Neural cell (in vitro differentiated cells): ENCODE measurements around the gene UCK1. TPM values are rescaled to one million over a fixed set of nuclear protein-coding genes. Genes with fewer than 3 reads are reported as not detected.

Source experiments
- H2AFZ ChIP-seq: fragments of 200-600, 300-800 bp; sonication (generic), shearing (Covaris generic); 2 replicates; pipeline ENCODE4 v1.6.0; 2014; ENCODE audit warnings: low read depth, mild to moderate bottlenecking, antibody characterized with exemption, low read length, moderate library complexity
- H3F3A ChIP-seq: fragments of 200-600 bp; shearing (Covaris generic); 2 replicates; pipeline ENCODE4 v1.6.1; 2016; ENCODE audit warnings: mild to moderate bottlenecking, moderate library complexity, mixed read lengths, antibody characterized with exemption, low read length; ENCODE audit not compliant: insufficient read depth, poor library complexity, severe bottlenecking
- H3K27ac ChIP-seq: fragments of 200-600, 300-800 bp; sonication (generic), shearing (Covaris generic); 2 replicates; pipeline ENCODE4 v1.5.1; 2014; ENCODE audit warnings: mild to moderate bottlenecking, low read length, moderate library complexity
- H3K27me3 ChIP-seq: fragments of 300-800, 200-600 bp; sonication (generic), shearing (Covaris generic); 2 replicates; pipeline ENCODE4 v1.6.0; 2014; ENCODE audit warnings: mild to moderate bottlenecking, low read depth, low read length, moderate library complexity; ENCODE audit not compliant: insufficient read depth
- H3K36me3 ChIP-seq: fragments of 300-800, 200-600 bp; sonication (generic), shearing (Covaris generic); 2 replicates; pipeline ENCODE4 v1.5.1; 2014; ENCODE audit warnings: mild to moderate bottlenecking, antibody characterized with exemption, low read length, moderate library complexity; ENCODE audit not compliant: insufficient read depth
- H3K4me2 ChIP-seq: fragments of 300-800, 200-600 bp; sonication (generic), shearing (Covaris generic); 2 replicates; pipeline ENCODE4 v1.6.0; 2014; ENCODE audit warnings: mild to moderate bottlenecking, low read length
- H3K4me3 ChIP-seq: fragments of 300-800, 200-600 bp; sonication (generic), shearing (Covaris generic); 2 replicates; pipeline ENCODE4 v1.5.1; 2014; ENCODE audit warnings: mild to moderate bottlenecking, low read length, moderate library complexity
- H3K79me2 ChIP-seq: fragments of 200-600 bp; shearing (Covaris generic); replicated peaks from 2 replicates; pipeline ENCODE4 v1.6.0; 2014; ENCODE audit warnings: mild to moderate bottlenecking, low read length, moderate library complexity; ENCODE audit not compliant: insufficient read depth
- H3K9ac ChIP-seq: fragments of 300-800, 200-600 bp; sonication (generic), shearing (Covaris generic); 2 replicates; pipeline ENCODE4 v1.6.1; 2016; ENCODE audit warnings: mild to moderate bottlenecking, low read length, mixed read lengths
- H3K9me2 ChIP-seq: fragments of 200-600 bp; shearing (Covaris generic); 2 replicates; pipeline ENCODE4 v1.6.1; 2016; ENCODE audit warnings: mild to moderate bottlenecking, low read length, mixed read lengths; ENCODE audit not compliant: insufficient read depth
- H3K9me3 ChIP-seq: fragments of 200-600, 300-800 bp; sonication (generic), shearing (Covaris generic); 2 replicates; pipeline ENCODE4 v1.6.1; 2016; ENCODE audit warnings: mild to moderate bottlenecking, mixed run types, low read length, moderate library complexity, mixed read lengths
- H4K20me1 ChIP-seq: fragments of 200-600 bp; shearing (Covaris generic); 2 replicates; pipeline ENCODE4 v1.6.1; 2016; ENCODE audit warnings: mild to moderate bottlenecking, mixed run types; ENCODE audit not compliant: insufficient read depth
- CTCF ChIP-seq: fragments of 450-650 bp; IDR thresholded peaks from 2 replicates; pipeline ENCODE4 v1.5.1; 2014; ENCODE audit warnings: antibody characterized with exemption, mild to moderate bottlenecking, moderate library complexity; ENCODE audit not compliant: poor library complexity, severe bottlenecking
- EP300 ChIP-seq: fragments of 450-650 bp; conservative IDR thresholded peaks from 2 replicates; pipeline ENCODE4 v1.6.1; 2014; ENCODE audit warnings: antibody characterized with exemption, mild to moderate bottlenecking, moderate library complexity; ENCODE audit not compliant: poor library complexity, severe bottlenecking
- EZH2 ChIP-seq: fragments of 200-600, 300-800 bp; shearing (Covaris generic), sonication (generic); IDR thresholded peaks from 2 replicates; pipeline ENCODE4 v1.6.1; 2014; ENCODE audit warnings: antibody characterized with exemption, low read length, borderline replicate concordance, mild to moderate bottlenecking; ENCODE audit not compliant: insufficient read depth, poor library complexity, severe bottlenecking
- MXI1 ChIP-seq: fragments of 450-650 bp; conservative IDR thresholded peaks from 2 replicates; pipeline ENCODE4 v1.6.1; 2014; ENCODE audit warnings: antibody characterized with exemption, mild to moderate bottlenecking; ENCODE audit not compliant: poor library complexity, severe bottlenecking
- POLR2AphosphoS5 ChIP-seq: IDR thresholded peaks from 2 replicates; pipeline ENCODE4 v1.6.1; 2012
- RAD21 ChIP-seq: fragments of 450-650 bp; conservative IDR thresholded peaks from 2 replicates; pipeline ENCODE4 v1.6.1; 2014; ENCODE audit warnings: antibody characterized with exemption, mild to moderate bottlenecking, moderate library complexity
- SMC3 ChIP-seq: fragments of 450-650 bp; conservative IDR thresholded peaks from 2 replicates; pipeline ENCODE4 v1.6.1; 2014; ENCODE audit warnings: antibody characterized with exemption, mild to moderate bottlenecking, moderate library complexity; ENCODE audit not compliant: poor library complexity
- TAF1 ChIP-seq: IDR thresholded peaks from 2 replicates; pipeline ENCODE4 v1.6.1; 2012; ENCODE audit warnings: low read depth
- polyA plus RNA-seq: library from polyadenylated mRNA; depleted of rRNA; stranded (reverse); fragments of >200 nt; gene quantifications from 2 replicates; pipeline ENCODE4 v1.2.3, GENCODE V29; 2014
- TF ChIP-seq, protein P1 (sequence below): IDR thresholded peaks from 2 replicates; pipeline ENCODE4 v1.6.1; 2012; ENCODE audit warnings: borderline replicate concordance

UCK1 gene
- polyA plus RNA-seq, 1 donor from 2014 or later: 45.9 TPM

DNA sequence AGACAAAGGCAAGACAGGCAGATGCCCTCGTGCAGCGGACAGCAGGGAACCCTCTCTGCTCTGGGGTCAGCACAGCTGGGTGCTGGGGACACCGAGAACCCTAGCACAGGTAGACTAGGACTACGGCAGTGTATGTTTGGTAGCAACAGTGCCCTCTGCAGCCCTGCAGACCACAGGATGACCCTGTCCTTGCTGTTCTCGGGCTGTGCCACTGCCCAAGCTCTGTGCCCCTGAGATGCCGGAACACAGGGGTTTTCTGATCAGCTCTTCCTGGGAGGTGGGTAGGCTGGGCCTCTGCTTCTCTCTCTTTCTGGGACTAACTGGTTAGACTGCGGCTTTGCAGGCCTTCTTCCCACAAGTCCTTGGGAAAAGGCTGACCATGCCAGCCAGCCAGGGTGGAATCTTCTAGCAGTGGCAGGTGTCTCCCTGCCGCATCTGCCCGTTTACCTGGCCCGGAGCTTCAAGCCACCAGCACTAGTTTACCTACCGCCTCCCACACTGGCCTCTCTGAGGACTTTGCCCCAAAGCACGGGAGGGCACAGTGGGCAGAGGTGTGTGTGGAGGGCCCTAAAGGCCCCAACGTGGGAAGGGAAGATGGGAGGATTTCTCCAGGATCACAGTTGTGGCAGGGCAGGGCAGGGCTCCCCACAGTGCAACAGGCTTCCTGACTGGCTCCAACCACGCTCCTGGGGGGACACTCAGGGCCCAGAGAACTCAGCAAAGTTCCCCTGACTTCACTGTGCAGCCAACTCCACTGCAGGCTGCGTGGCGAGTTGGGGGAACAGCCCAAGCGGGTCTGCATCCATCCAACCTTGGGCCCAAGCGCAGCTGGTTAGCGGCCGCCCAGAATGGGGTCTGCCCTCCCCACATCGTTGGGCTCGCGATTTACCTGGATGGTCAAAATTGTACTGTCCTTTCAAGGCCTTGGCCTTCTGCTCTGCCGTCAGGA is 1.2 kb downstream of the UCK1 start:
- no peak overlapping the region for H3K27ac ChIP-seq

GRCh38 chr9:131528886-131529505 is 2.1 kb downstream of the UCK1 start:
- Histone ChIP-seq H3K9me2 (no peaks in the 10 kb centered on the region), H3K27me3 (no peaks in the 10 kb centered on the region), H3K27ac (no peak overlapping the region), H3K4me3 (peak overlapping the region; percentile 92), H3K9ac (no peak overlapping the region), H3K36me3 (peaks cover 9% of the 10 kb centered on the region), H3F3A (no peaks in the 10 kb centered on the region), H3K79me2 (peaks cover 3% of the 10 kb centered on the region), H4K20me1 (no peaks in the 10 kb centered on the region), H3K9me3 (no peaks in the 10 kb centered on the region), H3K4me2 (no peak overlapping the region), H2AFZ (no peak overlapping the region)
- TF ChIP-seq CTCF (no peak), POLR2AphosphoS5 (no peak), RAD21 (no peak), SMC3 (no peak), EZH2 (no peak), MXI1 (no peak)

More for the DNA sequence above, 1.2 kb downstream of the UCK1 start:
- Histone ChIP-seq H3K79me2 (peaks cover 3% of the 10 kb centered on the region), H3K9me3 (no peaks in the 10 kb centered on the region), H3F3A (no peaks in the 10 kb centered on the region), H2AFZ (no peak overlapping the region), H3K9me2 (no peaks in the 10 kb centered on the region), H3K9ac (peak overlapping the region; percentile 76), H4K20me1 (no peaks in the 10 kb centered on the region), H3K4me2 (peak overlapping the region; percentile 70), H3K36me3 (peaks cover 9% of the 10 kb centered on the region), H3K4me3 (peak overlapping the region; percentile 92), H3K27me3 (no peaks in the 10 kb centered on the region)
- TF ChIP-seq, protein P1, sequence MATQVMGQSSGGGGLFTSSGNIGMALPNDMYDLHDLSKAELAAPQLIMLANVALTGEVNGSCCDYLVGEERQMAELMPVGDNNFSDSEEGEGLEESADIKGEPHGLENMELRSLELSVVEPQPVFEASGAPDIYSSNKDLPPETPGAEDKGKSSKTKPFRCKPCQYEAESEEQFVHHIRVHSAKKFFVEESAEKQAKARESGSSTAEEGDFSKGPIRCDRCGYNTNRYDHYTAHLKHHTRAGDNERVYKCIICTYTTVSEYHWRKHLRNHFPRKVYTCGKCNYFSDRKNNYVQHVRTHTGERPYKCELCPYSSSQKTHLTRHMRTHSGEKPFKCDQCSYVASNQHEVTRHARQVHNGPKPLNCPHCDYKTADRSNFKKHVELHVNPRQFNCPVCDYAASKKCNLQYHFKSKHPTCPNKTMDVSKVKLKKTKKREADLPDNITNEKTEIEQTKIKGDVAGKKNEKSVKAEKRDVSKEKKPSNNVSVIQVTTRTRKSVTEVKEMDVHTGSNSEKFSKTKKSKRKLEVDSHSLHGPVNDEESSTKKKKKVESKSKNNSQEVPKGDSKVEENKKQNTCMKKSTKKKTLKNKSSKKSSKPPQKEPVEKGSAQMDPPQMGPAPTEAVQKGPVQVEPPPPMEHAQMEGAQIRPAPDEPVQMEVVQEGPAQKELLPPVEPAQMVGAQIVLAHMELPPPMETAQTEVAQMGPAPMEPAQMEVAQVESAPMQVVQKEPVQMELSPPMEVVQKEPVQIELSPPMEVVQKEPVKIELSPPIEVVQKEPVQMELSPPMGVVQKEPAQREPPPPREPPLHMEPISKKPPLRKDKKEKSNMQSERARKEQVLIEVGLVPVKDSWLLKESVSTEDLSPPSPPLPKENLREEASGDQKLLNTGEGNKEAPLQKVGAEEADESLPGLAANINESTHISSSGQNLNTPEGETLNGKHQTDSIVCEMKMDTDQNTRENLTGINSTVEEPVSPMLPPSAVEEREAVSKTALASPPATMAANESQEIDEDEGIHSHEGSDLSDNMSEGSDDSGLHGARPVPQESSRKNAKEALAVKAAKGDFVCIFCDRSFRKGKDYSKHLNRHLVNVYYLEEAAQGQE: no peak
- TF ChIP-seq TAF1: no peak
- no peak for TF ChIP-seq RAD21
- no peak for TF ChIP-seq MXI1
- no peak for TF ChIP-seq CTCF
- no peak for TF ChIP-seq EZH2
- TF ChIP-seq POLR2AphosphoS5: no peak
- TF ChIP-seq EP300: no peak
- no peak for TF ChIP-seq SMC3
